GM06990 (cell line): Measurements from ENCODE around the gene WDCP.

Source experiments
- DNase-seq: peaks from one replicate; pipeline ENCODE4 v3.0.0-alpha.2; 2011; ENCODE audit not compliant: insufficient read length; ENCODE audit errors: extremely low read depth
- H3K27me3 ChIP-seq: replicated peaks from 2 replicates; pipeline ENCODE4 v1.6.0; 2011; ENCODE audit warnings: low read length; ENCODE audit not compliant: control insufficient read depth, insufficient read depth
- H3K36me3 ChIP-seq: 2 replicates; pipeline ENCODE4 v1.5.1; 2011; ENCODE audit warnings: low read length; ENCODE audit not compliant: control insufficient read depth, insufficient read depth
- H3K4me3 ChIP-seq: replicated peaks from 2 replicates; pipeline ENCODE4 v1.5.1; 2011; ENCODE audit warnings: low read depth, mild to moderate bottlenecking, control low read depth, low read length
- TF ChIP-seq, protein P1 (sequence below): IDR thresholded peaks from 2 replicates; pipeline ENCODE4 v1.5.1; 2011; ENCODE audit warnings: low read length, control low read depth, mild to moderate bottlenecking, inconsistent platforms; ENCODE audit not compliant: insufficient read depth, poor library complexity, severe bottlenecking

The WDCP gene

DNA sequence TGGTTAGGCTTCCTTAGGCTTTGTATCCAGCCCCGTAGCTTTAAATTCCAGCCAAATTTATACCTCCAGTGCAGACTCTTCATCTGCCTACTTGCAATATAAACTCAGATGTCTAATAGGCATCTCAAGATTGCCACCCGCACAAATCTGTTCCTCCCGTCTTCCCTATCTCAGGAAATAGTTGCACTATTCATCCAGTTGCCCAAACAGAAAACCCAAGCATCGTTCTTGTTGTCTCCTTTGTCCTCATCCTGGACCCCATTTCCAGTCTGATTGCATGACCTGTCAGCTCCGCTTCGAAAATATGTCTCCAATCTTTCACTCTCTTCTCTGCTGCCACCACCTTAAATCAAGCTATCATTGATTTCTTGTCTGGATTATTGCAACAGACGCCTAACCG, 4.6 kb upstream of the WDCP start:
- TF ChIP-seq, protein P1, sequence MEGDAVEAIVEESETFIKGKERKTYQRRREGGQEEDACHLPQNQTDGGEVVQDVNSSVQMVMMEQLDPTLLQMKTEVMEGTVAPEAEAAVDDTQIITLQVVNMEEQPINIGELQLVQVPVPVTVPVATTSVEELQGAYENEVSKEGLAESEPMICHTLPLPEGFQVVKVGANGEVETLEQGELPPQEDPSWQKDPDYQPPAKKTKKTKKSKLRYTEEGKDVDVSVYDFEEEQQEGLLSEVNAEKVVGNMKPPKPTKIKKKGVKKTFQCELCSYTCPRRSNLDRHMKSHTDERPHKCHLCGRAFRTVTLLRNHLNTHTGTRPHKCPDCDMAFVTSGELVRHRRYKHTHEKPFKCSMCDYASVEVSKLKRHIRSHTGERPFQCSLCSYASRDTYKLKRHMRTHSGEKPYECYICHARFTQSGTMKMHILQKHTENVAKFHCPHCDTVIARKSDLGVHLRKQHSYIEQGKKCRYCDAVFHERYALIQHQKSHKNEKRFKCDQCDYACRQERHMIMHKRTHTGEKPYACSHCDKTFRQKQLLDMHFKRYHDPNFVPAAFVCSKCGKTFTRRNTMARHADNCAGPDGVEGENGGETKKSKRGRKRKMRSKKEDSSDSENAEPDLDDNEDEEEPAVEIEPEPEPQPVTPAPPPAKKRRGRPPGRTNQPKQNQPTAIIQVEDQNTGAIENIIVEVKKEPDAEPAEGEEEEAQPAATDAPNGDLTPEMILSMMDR: no peak
- no peaks in the 10 kb centered on the region for H3K27me3 ChIP-seq
- DNase-seq: no peak
- H3K36me3 ChIP-seq: no peaks in the 10 kb centered on the region
- H3K4me3 ChIP-seq: no peak overlapping the region

DNA sequence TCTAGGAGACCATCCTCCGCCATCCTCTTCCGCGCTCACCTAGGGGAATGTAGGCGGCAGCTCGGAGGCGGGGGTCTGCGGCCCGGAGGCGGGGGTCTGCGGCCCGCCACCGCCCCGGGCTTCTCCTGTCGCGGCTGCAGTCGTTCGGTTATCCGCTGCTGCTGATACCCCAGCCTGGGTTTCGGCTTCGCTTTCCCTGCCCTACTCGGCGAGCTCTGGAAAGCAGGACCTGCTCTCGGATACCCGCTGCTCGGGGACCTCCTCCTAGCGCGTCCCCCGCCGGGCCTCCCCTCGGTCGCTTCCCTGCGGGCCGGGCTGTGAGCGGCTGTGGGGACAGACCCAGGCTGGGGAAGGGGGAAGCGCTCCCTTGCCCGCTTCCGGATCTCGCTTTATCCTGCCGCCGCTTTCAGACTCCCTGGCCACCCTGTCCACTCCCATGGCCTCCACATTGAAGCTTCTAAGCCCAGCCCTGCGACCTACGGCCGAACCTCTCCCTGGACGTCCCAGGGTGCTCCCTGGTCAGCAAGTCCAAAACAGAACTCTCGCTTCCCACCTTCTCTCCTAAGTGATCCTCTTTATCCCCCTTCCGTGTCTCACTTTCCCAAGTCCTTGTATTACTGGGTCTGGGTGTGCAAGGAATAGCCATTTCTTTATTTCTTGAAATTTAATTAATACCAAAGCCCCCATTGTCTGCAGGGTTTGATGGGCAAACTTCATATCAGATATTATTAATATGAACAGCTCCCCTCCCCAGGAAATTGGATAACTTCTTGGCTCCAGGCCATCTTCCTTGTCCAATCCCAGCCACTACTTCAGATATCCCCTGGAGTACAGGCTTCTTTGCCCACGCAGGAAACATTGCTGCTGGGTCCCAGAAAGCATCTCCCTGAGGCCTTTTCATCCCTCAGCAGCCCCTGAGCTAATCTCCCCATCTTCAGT, 3.1 kb upstream of the WDCP start:
- TF ChIP-seq, protein P1: no peak

DNA sequence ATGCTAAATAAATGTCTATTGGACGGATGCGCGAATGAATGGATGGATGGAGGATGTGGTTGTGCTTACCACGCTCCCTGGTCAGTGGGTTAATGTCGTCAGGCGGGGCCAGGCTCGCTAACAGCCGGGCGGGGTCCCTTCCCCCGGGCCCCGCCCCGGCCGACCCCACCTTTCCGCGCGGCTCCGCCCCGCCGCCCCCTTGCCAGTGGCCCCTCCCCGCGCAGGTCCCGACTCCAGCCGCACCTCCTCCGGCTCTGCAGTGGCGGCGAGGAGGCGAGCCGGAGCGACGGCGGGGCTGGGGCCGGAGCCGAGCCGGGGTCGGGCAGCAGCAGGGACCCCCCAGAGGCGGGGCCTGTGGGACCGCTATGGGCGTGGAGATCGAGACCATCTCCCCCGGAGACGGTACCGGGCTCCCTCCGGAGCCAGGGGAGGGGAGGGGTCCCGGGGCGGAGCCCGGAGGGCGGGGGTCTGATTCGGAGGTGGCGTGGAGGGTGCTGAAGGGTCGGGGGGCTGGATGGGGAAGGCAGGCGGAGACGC, 2.4 kb upstream of the WDCP start, which contains the start of gene FKBP1B:
Gene FKBP1B (plus strand): TSS at position 257 of the 537 bp plus-strand sequence. CDS start 109 bp downstream, at position 366.
- Histone ChIP-seq H3K4me3 (peak within 1 kb of the TSS; percentile 70), H3K27me3 (no peaks in the 10 kb centered on the region), H3K36me3 (no peaks in the 10 kb centered on the region)
- peak; percentile 78 for DNase-seq
- TF ChIP-seq, protein P1: no peak

More for the DNA sequence above, 3.1 kb upstream of the WDCP start:
- H3K4me3 ChIP-seq: peak overlapping the region; percentile 70
- peak; percentile 20 for DNase-seq
- no peaks in the 10 kb centered on the region for H3K36me3 ChIP-seq
- no peaks in the 10 kb centered on the region for H3K27me3 ChIP-seq

DNA sequence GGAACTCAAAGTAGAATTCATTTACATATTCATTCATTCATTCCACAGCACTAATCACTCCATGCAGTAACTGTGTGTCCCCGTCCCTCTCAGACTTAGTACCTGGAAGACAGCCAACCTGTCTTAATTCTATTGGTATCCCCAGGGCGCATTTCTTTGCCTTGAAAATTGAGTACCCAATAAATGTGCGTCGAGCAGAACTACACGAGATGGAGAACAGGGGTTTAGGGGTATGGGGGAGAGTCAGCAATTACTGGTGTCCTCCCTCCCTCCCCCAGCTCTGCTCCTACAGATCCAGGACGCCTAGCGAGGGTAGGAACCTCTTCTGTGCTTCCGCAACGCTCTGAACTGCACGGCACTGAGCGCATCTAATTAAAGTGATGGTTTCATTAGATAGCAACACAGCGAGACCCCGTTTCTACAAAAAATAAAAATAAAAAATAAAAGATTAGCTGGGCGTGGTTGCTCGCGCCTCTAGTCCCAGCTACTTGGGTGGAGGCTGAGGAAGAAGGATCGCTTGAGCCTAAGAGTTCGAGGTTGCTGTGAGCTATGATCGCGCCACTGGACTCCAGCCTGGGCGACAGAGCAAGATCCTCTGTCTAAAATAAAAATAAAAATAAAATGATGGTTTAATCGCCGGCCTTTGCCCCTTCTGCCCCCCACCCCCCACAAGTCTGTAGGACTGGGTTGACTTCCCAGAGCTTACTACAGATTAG, 1.7 kb upstream of the WDCP start:
- DNase-seq: no peak
- Histone ChIP-seq H3K4me3 (peak overlapping the region; percentile 70), H3K36me3 (no peaks in the 10 kb centered on the region), H3K27me3 (no peaks in the 10 kb centered on the region)
- TF ChIP-seq, protein P1: no peak

DNA sequence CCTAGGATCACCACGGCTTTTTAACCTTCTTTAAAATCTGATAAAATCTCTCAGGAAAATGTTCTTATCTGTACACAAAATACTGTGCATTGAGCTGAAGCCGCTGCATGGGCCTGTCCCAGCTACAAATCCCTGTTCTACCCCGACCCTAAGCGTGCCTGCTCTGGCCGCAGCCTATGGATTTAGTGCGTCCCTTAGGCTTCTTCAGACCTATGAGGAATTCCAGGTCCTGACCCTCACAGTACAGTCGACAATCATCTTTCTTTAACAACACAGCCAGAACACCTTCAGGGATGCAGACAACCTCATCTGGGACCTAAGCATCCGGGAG, 477 bp upstream of the WDCP start:
- no peak for DNase-seq
- Histone ChIP-seq H3K4me3 (no peak overlapping the region), H3K27me3 (no peaks in the 10 kb centered on the region), H3K36me3 (no peaks in the 10 kb centered on the region)
- TF ChIP-seq, protein P1: no peak
